ENCODE data around the gene RBM4. TPM values are rescaled to one million over a fixed set of nuclear protein-coding genes. Genes with fewer than 3 reads are reported as not detected.

RBM4 gene
- total and polyA plus RNA-seq, 9 of the 15 experiments (the other 6 are each of a cell fraction or from before 2014, with no cell fraction given), result 81.6 to 233 (median 122) TPM

GRCh38 chr11:66677599-66678375, 39.3 kb downstream of the RBM4 start, which contains the start of gene RBM4B (continued):
- no peak for TF ChIP-seq ZNF318 (IDR thresholded peaks at IDR 0.05; ENCODE audit: borderline replicate concordance in 1 of 2, low read depth in 1 of 2)
- TF ChIP-seq FOXP4 (CRISPR knock-in tag; IDR thresholded peaks at IDR 0.05; ENCODE audit: borderline replicate concordance), result peak; percentile 73; the same call in 1 of the 2 replicates
- TF ChIP-seq JUN (IDR thresholded peaks at IDR 0.05; ENCODE audit: borderline replicate concordance, low read depth, low read length), result no peak
- TF ChIP-seq JUN (CRISPR knock-in tag; IDR thresholded peaks at IDR 0.05; ENCODE audit: borderline replicate concordance), result 0 out of 2 replicates have a peak, but pooled peaks have one; percentile 72
- peak; percentile 78 for TF ChIP-seq TBP (optimal IDR thresholded peaks at IDR 0.05; ENCODE audit: low read depth, low read length)
- peak; percentile 87 for TF ChIP-seq POLR2A (conservative IDR thresholded peaks at IDR 0.05)
- TF ChIP-seq ZMIZ1 (IDR thresholded peaks at IDR 0.05; ENCODE audit: low read depth in 2 of 2, low read length in 2 of 2), result peak in 1 of 2 experiments; percentile 36; a peak in 2 of 4 replicates
- TF ChIP-seq ZNF764 (CRISPR knock-in tag; IDR thresholded peaks at IDR 0.05; ENCODE audit: low read depth), result peak; percentile 64; the same call in 1 of the 2 replicates
- TF ChIP-seq SNIP1 (IDR thresholded peaks at IDR 0.05; ENCODE audit: low read depth), result no peak
- TF ChIP-seq NONO (IDR thresholded peaks at IDR 0.05; ENCODE audit: low read depth in 2 of 2, low read length in 1 of 2), result peak; percentile 5 to 46; a peak in 1 of 4 replicates
